Measurements from ENCODE around the gene GNG12.

DNA sequence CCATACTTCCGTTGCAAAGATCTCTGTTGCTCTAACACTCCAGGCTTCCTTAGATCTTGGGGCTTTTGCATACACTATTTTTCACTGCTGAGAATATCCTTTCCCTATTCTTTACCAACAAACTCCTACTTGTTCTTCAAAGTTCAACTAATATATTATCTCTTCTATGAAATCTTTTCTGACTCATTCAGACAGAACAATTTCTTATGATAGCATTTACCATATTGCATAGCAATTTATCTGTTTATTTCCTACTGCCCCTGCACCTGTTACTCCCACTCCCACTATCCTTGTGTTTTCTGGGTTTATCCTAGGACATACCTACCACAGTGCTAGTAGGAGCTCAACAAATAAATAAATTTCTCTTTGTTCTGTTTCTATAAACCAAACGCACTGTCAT lies 137.3 kb downstream of the GNG12 start:
- TF ChIP-seq, protein P1, sequence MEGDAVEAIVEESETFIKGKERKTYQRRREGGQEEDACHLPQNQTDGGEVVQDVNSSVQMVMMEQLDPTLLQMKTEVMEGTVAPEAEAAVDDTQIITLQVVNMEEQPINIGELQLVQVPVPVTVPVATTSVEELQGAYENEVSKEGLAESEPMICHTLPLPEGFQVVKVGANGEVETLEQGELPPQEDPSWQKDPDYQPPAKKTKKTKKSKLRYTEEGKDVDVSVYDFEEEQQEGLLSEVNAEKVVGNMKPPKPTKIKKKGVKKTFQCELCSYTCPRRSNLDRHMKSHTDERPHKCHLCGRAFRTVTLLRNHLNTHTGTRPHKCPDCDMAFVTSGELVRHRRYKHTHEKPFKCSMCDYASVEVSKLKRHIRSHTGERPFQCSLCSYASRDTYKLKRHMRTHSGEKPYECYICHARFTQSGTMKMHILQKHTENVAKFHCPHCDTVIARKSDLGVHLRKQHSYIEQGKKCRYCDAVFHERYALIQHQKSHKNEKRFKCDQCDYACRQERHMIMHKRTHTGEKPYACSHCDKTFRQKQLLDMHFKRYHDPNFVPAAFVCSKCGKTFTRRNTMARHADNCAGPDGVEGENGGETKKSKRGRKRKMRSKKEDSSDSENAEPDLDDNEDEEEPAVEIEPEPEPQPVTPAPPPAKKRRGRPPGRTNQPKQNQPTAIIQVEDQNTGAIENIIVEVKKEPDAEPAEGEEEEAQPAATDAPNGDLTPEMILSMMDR (conservative IDR thresholded peaks at IDR 0.05; ENCODE audit: low read depth, low read length), result no peak
- no peak for TF ChIP-seq EZH2phosphoT487 (IDR thresholded peaks at IDR 0.05; ENCODE audit: borderline replicate concordance, low read length)
